Natural killer cell treated with Interleukin-12 subunit alpha and Interleukin-12 subunit beta and Interleukin-15 and Interleukin-18, amount 100 ng/mL, for 72 hours (primary cell): ENCODE data around the gene DDX28. TPM values are rescaled to one million over a fixed set of nuclear protein-coding genes. Genes with fewer than 3 reads are reported as not detected.
"Not testable (repeated sequence)": the region's sequence is repeated elsewhere in the genome, so short reads cannot be mapped to it uniquely, and the experiment has no call there.

Experiments used
- ATAC-seq, 2 donors: fragments of 150-1000 bp; cut with Tn5 transposase in 1 of 2; sonication (Bioruptor Pico), chemical (Tn5 transposase) in 1 of 2; 2 replicates each; pipeline ENCODE4 v1.10.0; 2021
- DNase-seq: peaks from one replicate; pipeline ENCODE4 v3.0.0; 2022; ENCODE audit warnings: low spot score
- H3K27ac Mint-ChIP-seq, 2 donors: 1 replicate in 1 of 2; 2 replicates in 1 of 2; pipeline ENCODE4 v1.8.0; 2022; ENCODE audit warnings: mixed read lengths in 2 of 2, mild to moderate bottlenecking in 1 of 2, moderate library complexity in 1 of 2
- H3K27me3 Mint-ChIP-seq, 2 donors: 1 replicate in 1 of 2; 2 replicates in 1 of 2; pipeline ENCODE4 v1.8.0; 2022; ENCODE audit warnings: mixed read lengths in 2 of 2
- H3K36me3 Mint-ChIP-seq: one replicate; pipeline ENCODE4 v1.8.0; 2022; ENCODE audit warnings: mixed read lengths
- H3K4me1 Mint-ChIP-seq, 2 donors: 1 replicate in 1 of 2; 2 replicates in 1 of 2; pipeline ENCODE4 v1.8.0; 2022; ENCODE audit warnings: low read depth in 2 of 2, mixed read lengths in 2 of 2, mild to moderate bottlenecking in 1 of 2
- H3K4me3 Mint-ChIP-seq: one replicate; pipeline ENCODE4 v1.8.0; 2022; ENCODE audit warnings: mixed read lengths
- H3K9me3 Mint-ChIP-seq: 2 replicates; pipeline ENCODE4 v1.8.0; 2022; ENCODE audit warnings: mixed read lengths
- total RNA-seq, 2 donors: library from RNA; stranded (reverse); gene quantifications; one replicate each; pipeline ENCODE4 v1.2.3, GENCODE V29; 2022

Gene DDX28
- total RNA-seq, 2 donors from 2014 or later, result 16.2 to 20.1 TPM

DNA sequence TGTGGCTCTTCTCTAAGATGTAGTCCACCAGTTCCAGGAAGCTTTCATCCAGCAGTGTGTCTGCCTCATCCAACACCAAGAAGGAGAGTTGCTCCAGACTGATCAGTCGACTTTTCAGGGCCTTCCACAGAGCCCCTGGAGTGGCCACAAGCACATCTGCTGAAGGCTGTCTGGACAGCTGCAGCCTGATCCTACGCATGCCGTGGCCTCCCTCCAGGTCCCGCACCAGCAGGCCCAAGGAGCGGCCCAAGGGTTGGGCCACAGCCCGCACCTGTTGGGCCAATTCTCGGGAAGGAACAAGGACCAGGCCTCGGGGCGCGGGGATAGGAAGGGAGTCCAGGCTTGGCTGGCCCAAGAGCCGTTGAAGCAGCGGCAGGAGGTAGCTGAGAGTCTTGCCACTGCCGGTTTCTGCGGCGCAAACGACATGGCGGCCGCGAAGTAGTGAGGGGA is 729 bp downstream of the DDX28 start:
- Mint-ChIP-seq H3K9me3 (no peaks in the 10 kb centered on the region), H3K27ac (peak overlapping the region; percentile 88 to 100), H3K27me3 (no peaks in the 10 kb centered on the region), H3K4me3 (peak overlapping the region; percentile 96), H3K36me3 (no peaks in the 10 kb centered on the region), H3K4me1 (peaks cover 21% of the 10 kb centered on the region in 2 donors)
- peak in 1 of 2 donors; percentile 3 for ATAC-seq
- no peak for DNase-seq

DNA sequence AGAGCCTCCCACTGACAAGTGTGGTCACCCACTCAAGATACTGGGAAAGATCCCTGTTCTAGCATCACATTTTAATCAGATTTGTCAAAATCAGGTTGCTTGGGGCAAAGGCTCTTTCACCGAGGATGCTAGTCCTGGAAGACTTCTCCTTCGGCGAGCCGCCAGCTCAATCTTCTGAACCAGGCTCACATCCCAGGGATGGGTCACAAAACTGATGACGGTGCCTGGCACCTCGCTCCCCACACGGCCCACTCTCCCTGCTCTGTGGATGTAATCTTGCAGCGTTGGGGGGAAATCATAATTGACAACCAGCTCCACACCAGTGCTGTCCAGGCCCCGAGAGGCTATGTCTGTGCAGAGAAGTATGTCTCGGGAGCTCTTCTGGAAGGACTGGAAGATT is 1.5 kb downstream of the DDX28 start:
- DNase-seq (no peak), ATAC-seq (no peak)
- Mint-ChIP-seq H3K4me1 (peaks cover 21% of the 10 kb centered on the region in 2 donors), H3K27ac (peak overlapping the region; percentile 88 to 100), H3K4me3 (peak overlapping the region; percentile 96), H3K36me3 (no peaks in the 10 kb centered on the region), H3K27me3 (no peaks in the 10 kb centered on the region), H3K9me3 (no peaks in the 10 kb centered on the region)

DNA sequence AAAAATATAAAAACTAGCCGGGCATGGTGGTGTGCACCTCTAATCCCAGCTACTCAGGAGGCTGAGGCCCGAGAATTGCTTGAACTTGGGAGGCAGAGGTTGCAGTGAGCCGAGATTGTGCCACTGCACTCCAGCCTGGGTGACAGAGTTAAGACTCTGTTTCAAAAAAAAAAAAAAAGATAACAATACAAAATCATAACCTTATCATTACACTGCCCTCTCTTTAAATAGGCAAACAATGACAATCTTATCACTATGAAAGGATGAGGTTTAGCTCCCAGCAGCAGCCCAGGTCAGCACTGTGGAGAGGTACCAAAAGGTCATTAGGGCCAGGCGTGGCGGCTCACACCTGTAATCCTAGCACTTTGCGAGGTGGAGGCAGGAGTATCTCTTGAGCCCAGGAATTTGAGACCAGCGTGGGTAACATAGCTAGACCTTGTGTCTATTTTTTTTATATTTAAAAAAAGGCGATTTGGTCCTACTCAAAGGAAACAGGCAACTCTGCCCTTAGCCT is 3.8 kb downstream of the DDX28 start:
- DNase-seq, result no peak
- no peak overlapping the region for H3K4me3 Mint-ChIP-seq
- peaks cover 21 to 23% of the 10 kb centered on the region in 2 donors for H3K4me1 Mint-ChIP-seq
- H3K27me3 Mint-ChIP-seq, result no peaks in the 10 kb centered on the region
- no peaks in the 10 kb centered on the region for H3K36me3 Mint-ChIP-seq
- H3K9me3 Mint-ChIP-seq, result no peaks in the 10 kb centered on the region
- no peak overlapping the region for H3K27ac Mint-ChIP-seq
- no peak for ATAC-seq

DNA sequence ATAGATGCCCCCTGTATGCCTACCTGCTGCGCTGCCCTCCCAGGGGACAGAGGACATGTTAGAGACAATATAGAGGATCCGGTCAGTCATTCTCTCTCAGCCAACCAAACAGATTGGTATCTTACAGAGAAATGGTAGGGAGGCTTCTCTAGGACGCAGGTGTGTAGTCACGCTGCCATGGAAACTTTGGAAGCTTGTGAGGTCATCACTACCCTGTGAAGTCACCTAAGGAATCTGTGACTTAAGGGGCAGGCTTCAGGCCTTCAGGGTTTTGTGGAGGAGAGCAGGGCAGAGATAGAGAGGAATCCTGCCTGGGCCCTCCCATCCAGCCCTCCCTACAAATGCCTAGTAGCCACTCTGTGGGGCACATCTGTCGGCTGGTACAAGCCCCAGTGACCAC is 7.4 kb downstream of the DDX28 start, which contains the start of gene DPEP2NB:
Gene DPEP2NB (minus strand): TSS at position 231 of the 400 bp plus-strand sequence. CDS start 141 bp downstream, at position 90.
- H3K4me1 Mint-ChIP-seq, result peaks cover 11 to 14% of the 10 kb centered on the region in 2 donors
- H3K36me3 Mint-ChIP-seq, result no peaks in the 10 kb centered on the region
- H3K9me3 Mint-ChIP-seq, result no peaks in the 10 kb centered on the region
- DNase-seq (no peak), ATAC-seq (no peak)
- H3K27ac Mint-ChIP-seq, result no peak within 1 kb of the TSS
- H3K27me3 Mint-ChIP-seq, result no peaks in the 10 kb centered on the region
- H3K4me3 Mint-ChIP-seq, result no peak within 1 kb of the TSS

DNA sequence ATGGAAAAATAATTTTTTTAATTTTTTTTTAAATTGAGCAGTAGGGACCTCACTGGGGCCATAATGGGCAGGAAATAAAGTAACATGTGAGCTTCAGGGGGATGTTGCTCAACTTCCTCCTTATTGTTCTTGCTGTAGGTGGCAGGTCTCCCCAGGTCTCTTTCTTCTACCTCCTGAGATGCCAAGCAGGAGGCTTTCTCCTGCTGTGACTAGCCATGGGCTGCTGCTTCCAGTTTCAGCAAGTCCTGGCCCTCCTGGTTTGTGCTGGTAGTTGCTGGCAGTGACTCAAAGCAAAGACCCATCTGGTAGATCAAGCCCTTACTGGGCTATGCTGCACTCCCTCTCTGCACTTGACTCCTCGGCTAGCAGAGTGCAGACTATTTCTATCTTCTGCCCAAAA is 9.6 kb downstream of the DDX28 start:
- Mint-ChIP-seq H3K36me3 (no peaks in the 10 kb centered on the region), H3K27me3 (no peaks in the 10 kb centered on the region), H3K4me1 (peaks cover 11 to 27% of the 10 kb centered on the region in 2 donors), H3K4me3 (peak overlapping the region; percentile 27), H3K9me3 (no peaks in the 10 kb centered on the region), H3K27ac (peak overlapping the region; percentile 61 to 88)
- ATAC-seq (peak in 1 of 2 donors; percentile 74), DNase-seq (no peak)

DNA sequence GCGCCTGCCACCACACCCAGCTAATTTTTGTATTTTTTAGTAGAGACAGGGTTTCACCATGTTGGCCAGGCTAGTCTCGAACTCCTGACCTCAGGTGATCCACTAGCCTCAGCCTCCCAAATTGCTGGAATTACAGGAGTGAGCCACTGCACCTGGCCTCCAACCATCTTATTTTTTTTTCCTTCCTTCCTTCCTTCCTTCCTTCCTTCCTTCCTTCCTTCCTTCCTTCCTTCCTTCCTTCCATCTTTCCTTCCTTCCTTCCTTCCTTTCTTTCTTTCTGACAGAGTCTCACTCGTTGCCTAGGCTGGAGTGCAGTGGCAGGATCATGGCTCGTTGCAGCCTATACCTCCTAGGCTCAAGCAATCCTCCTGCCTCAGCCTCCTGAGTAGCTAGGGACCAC is 13.2 kb downstream of the DDX28 start:
- peak overlapping the region; percentile 30 to 34 for H3K27ac Mint-ChIP-seq
- not testable (repeated sequence) for H3K36me3 Mint-ChIP-seq, ATAC-seq, DNase-seq, H3K4me3 Mint-ChIP-seq, H3K27me3 Mint-ChIP-seq, H3K9me3 Mint-ChIP-seq
- peaks cover 29 to 40% of the 10 kb centered on the region in 2 donors for H3K4me1 Mint-ChIP-seq

DNA sequence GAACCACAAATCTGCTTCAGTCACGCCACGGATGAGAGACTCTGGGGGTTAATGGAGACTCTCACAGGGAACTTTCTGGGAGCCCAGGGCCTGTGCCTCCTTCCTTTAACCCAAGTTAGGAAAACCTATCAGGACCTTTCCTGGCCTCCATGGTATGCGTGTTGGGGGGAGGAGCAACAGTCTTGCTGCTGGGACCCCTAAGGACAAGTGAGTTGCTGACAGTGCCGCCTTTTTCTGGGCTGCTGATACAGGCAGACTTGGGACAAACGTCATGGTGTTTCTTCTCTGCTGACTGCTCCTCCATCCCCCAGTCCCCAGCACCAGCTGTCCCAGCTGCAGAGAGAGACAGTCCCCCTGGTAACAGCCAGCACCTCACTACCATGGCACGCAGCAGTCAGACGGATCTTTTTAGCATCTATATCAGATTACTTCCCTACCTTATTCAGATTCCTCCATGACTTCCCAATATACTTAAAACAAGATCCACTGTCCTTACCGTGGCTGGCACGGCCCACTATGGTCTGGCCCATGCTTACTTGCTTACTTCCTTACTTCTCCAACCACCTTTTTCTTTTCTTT is 13.8 kb downstream of the DDX28 start:
- no peaks in the 10 kb centered on the region for H3K9me3 Mint-ChIP-seq
- no peak for DNase-seq
- ATAC-seq, result no peak
- peak overlapping the region; percentile 30 to 34 for H3K27ac Mint-ChIP-seq
- H3K36me3 Mint-ChIP-seq, result no peaks in the 10 kb centered on the region
- no peaks in the 10 kb centered on the region for H3K27me3 Mint-ChIP-seq
- no peak overlapping the region for H3K4me3 Mint-ChIP-seq
- peaks cover 29 to 42% of the 10 kb centered on the region in 2 donors for H3K4me1 Mint-ChIP-seq

DNA sequence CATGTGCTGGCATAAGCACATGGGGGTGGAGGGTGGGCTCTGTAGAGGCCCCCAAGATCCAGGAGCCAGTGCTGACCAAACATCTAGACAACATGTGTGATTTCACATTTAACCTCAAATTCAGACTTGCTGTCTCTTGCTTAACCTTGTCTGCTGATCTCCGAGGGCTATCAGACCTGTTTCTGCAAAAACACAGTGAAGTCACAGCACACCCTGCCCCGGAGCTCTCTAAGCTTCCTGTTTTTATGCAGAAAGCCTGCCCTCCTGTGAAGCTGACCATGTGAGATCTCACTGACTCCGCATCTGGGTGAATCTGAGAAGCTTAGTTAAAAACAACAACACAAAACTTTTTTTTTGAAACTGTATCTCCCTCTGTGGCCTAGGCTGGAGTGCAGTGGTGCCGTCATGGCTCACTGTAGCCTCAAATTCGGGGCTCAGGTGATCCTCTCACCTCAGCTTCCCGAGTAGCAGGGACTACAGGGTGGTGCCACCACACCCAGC is 17.2 kb downstream of the DDX28 start:
- Mint-ChIP-seq H3K4me1 (peaks cover 24 to 30% of the 10 kb centered on the region in 2 donors), H3K27me3 (no peaks in the 10 kb centered on the region), H3K36me3 (no peaks in the 10 kb centered on the region), H3K4me3 (peak overlapping the region; percentile 69), H3K27ac (peak overlapping the region; percentile 90 to 94), H3K9me3 (no peaks in the 10 kb centered on the region)
- ATAC-seq, result peak; percentile 89 to 97
- DNase-seq, result no peak

DNA sequence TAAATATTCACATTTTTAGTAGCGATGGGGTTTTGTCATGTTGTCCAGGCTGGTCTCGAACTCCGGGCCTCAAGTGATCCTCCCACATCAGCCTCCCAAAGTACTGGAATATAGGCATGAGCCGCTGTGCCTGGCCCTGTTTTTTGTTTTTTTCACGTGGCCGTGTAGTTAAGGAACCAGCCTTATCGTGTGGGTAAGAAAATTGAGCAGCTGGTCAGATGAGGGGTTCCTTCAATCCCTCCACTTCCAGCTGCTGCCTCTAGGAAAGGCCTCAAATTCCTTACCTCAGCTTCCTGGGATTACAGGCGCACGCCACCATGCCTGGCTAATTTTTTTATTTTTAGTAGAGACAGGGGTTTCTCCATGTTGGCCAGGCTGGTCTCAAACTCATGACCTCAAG is 17.8 kb downstream of the DDX28 start:
- H3K36me3 Mint-ChIP-seq, result no peaks in the 10 kb centered on the region

DNA sequence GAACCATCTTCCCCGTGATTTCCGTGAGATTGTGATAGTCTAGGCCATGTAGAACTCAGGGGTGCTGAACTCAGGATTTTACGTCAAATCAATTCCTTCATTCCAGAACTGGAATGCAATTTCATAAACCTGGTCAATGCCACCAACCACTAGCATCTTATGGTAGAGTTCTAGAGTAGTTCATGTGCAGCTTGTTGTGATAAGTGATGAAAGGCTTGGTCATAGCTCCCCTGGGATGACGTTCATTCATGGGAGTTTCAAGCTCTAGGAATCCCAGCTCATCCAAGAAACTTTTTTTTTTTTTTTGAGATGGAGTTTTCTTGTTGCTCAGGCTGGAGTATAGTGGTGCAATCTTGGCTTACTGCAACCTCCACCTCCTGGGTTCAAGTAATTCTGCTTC is 20.0 kb downstream of the DDX28 start:
- ATAC-seq, result no peak
- peaks cover 35 to 38% of the 10 kb centered on the region in 2 donors for H3K4me1 Mint-ChIP-seq
- no peaks in the 10 kb centered on the region for H3K9me3 Mint-ChIP-seq
- no peaks in the 10 kb centered on the region for H3K27me3 Mint-ChIP-seq
- no peak overlapping the region for H3K27ac Mint-ChIP-seq
- no peaks in the 10 kb centered on the region for H3K36me3 Mint-ChIP-seq
- H3K4me3 Mint-ChIP-seq, result no peak overlapping the region
- DNase-seq, result no peak

More for the DNA sequence above, 17.8 kb downstream of the DDX28 start:
- H3K9me3 Mint-ChIP-seq, result no peaks in the 10 kb centered on the region
- H3K27ac Mint-ChIP-seq, result peak overlapping the region; percentile 90 to 94
- peaks cover 28% of the 10 kb centered on the region in 2 donors for H3K4me1 Mint-ChIP-seq
- H3K4me3 Mint-ChIP-seq, result peak overlapping the region; percentile 69
- ATAC-seq (no peak), DNase-seq (no peak)
- H3K27me3 Mint-ChIP-seq, result no peaks in the 10 kb centered on the region

DNA sequence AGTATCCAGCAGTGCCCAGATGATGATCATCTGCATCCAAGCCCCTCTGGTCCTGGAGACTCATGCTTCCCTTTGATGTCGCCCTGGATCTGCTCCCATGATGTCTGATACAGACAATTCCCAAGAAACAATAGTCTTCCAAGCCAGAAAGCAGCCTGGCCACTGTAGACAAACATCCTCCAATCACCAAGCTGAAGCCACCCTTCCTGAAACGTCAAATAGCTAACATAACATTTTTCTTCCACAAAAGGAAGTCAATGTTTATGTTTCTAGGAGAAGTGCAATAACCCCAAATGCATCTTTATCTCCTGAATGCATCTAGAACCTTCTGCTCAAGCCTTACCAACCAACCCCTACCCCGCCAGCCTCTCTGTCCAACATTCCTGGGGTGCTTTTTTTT is 22.6 kb downstream of the DDX28 start:
- Mint-ChIP-seq H3K27me3 (no peaks in the 10 kb centered on the region), H3K9me3 (no peaks in the 10 kb centered on the region), H3K27ac (peak overlapping the region; percentile 72 to 76), H3K4me1 (peaks cover 28 to 35% of the 10 kb centered on the region in 2 donors), H3K4me3 (peak overlapping the region; percentile 23), H3K36me3 (no peaks in the 10 kb centered on the region)
- DNase-seq, result no peak
- no peak for ATAC-seq

DNA sequence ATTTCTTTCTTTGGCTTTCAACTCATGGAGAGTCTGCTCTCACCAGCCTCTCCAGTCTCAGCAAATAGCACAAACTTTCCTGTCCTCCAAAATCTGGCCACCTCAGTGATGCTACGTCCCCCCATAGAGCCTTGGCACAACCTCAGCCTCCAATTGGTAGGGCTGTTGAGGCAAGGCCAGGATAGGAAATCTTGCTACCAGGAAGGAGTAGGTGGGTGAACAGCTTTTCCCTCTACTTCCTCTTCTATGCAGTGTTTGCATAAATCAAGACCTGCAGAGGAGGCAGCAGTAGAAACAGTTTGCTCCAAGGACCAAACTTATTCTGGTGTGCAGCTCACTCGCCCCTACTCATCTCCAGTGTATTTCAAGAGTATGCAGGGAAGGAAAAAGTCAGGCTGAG is 23.0 kb downstream of the DDX28 start:
- H3K4me1 Mint-ChIP-seq, result peaks cover 28 to 36% of the 10 kb centered on the region in 2 donors
- no peaks in the 10 kb centered on the region for H3K27me3 Mint-ChIP-seq
- no peak for DNase-seq
- H3K27ac Mint-ChIP-seq, result peak overlapping the region; percentile 72 to 76
- no peaks in the 10 kb centered on the region for H3K9me3 Mint-ChIP-seq
- peak overlapping the region; percentile 76 for H3K4me3 Mint-ChIP-seq
- ATAC-seq, result peak in 1 of 2 donors; percentile 21
- no peaks in the 10 kb centered on the region for H3K36me3 Mint-ChIP-seq

DNA sequence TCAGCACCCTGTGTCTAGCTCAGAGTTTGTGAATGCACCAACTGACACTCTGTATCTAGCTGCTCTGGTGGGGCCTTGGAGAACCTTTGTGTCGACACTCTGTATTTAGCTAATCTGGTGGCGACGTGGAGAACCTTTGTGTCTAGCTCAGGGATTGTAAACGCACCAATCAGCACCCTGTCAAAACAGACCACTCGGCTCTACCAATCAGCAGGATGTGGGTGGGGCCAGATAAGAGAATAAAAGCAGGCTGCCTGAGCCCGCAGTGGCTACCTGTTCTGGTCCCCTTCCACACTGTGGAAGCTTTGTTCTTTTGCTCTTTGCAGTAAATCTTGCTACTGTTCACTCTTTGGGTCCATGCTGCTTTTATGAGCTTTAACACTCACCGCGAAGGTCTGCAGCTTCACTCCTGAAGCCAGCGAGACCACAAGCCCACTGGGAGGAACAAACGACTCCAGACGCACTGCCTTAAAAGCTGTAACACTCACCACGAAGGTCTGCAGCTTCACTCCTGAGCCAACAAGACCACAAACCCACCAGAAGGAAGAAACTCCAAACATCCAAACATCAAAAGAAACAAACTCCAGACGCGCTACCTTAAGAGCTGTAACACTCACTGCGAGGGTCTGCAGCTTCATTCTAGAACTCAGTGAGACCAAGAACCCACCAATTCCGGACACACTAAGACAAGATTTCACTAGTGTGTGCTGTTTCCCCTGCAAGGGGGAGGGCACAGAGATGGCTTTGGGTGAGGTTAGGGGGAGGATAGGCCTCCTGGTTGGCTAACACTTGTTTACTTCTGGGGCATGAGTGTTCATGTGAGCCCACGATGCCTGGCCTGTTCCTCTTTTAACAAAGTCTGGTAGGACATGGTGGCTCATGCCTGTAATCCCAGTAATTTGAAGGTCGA is 24.0 kb downstream of the DDX28 start, which contains the start of gene DPEP2:
Gene DPEP2 (minus strand): TSS at position 706 of the 910 bp plus-strand sequence. CDS start 6,272 bp downstream, outside the sequence.
- peak within 1 kb of the TSS; percentile 76 for H3K4me3 Mint-ChIP-seq
- peaks cover 30 to 33% of the 10 kb centered on the region in 2 donors for H3K4me1 Mint-ChIP-seq
- not testable (repeated sequence) for DNase-seq, H3K36me3 Mint-ChIP-seq, H3K9me3 Mint-ChIP-seq, H3K27me3 Mint-ChIP-seq
- ATAC-seq, result peak; percentile 85 to 89
- H3K27ac Mint-ChIP-seq, result peak within 1 kb of the TSS; percentile 72 to 76
